NCI-H2029 (cell line): ENCODE measurements around the gene ARHGEF39.
A peak's percentile ranks its signal among the peaks of the same experiment; 100 is the strongest.

Experiments
- DNase-seq: peaks from one replicate; lab custom pipeline; 2025; lab: John Stamatoyannopoulos, UW

Gene ARHGEF39

GRCh38 chr9:35675204-35675603, 10.2 kb upstream of the ARHGEF39 start:
- DNase-seq, result no peak

GRCh38 chr9:35674025-35674361, 9.0 kb upstream of the ARHGEF39 start:
- DNase-seq, result no peak

- DNase-seq, result no peak
Measured at GRCh38 chr9:35673132-35674024, 8.4 kb upstream of the ARHGEF39 start, which contains the start of gene CA9. Gene CA9 (plus strand): TSS chr9:35673928. CDS start chr9:35673960, 32 bp downstream.

GRCh38 chr9:35669331-35670145, 4.5 kb upstream of the ARHGEF39 start:
- no peak for DNase-seq

- DNase-seq, result no peak
Measured at GRCh38 chr9:35667939-35668338, 2.9 kb upstream of the ARHGEF39 start.

- DNase-seq, result no peak
Measured at GRCh38 chr9:35666549-35666948, 1.6 kb upstream of the ARHGEF39 start.

GRCh38 chr9:35666045-35666444, 1.1 kb upstream of the ARHGEF39 start:
- DNase-seq, result no peak

GRCh38 chr9:35665471-35665818, 450 bp upstream of the ARHGEF39 start:
- DNase-seq, result no peak

- DNase-seq, result no peak
Measured at GRCh38 chr9:35662437-35662836, 2.6 kb downstream of the ARHGEF39 start.

- no peak for DNase-seq
Measured at GRCh38 chr9:35661756-35662350, 3.1 kb downstream of the ARHGEF39 start.

- DNase-seq, result no peak
Measured at GRCh38 chr9:35660966-35661415, 4.0 kb downstream of the ARHGEF39 start.

GRCh38 chr9:35659340-35659739, 5.7 kb downstream of the ARHGEF39 start:
- DNase-seq, result no peak

- DNase-seq, result no peak
Measured at GRCh38 chr9:35658968-35659220, 6.1 kb downstream of the ARHGEF39 start.

- peak; percentile 64 for DNase-seq
Measured at GRCh38 chr9:35658137-35658967, 6.6 kb downstream of the ARHGEF39 start, which contains the start of gene CCDC107. Gene CCDC107 (plus strand): TSS chr9:35658292. CDS start chr9:35658380, 88 bp downstream.

- DNase-seq, result peak; percentile 99
Measured at GRCh38 chr9:35657546-35658136, 7.4 kb downstream of the ARHGEF39 start, which contains the start of gene RMRP. Gene RMRP (minus strand): TSS chr9:35658019.

GRCh38 chr9:35656831-35657545, 8.0 kb downstream of the ARHGEF39 start:
- DNase-seq, result peak; percentile 53

GRCh38 chr9:35656348-35656747, 8.6 kb downstream of the ARHGEF39 start:
- no peak for DNase-seq

- no peak for DNase-seq
Measured at GRCh38 chr9:35653611-35654010, 11.4 kb downstream of the ARHGEF39 start.

GRCh38 chr9:35652829-35653209, 12.2 kb downstream of the ARHGEF39 start:
- DNase-seq, result no peak

- no peak for DNase-seq
Measured at GRCh38 chr9:35651956-35652828, 12.8 kb downstream of the ARHGEF39 start.
